ENCODE data around the gene CMSS1. TPM values are rescaled to one million over a fixed set of nuclear protein-coding genes. Genes with fewer than 3 reads are reported as not detected.

The CMSS1 gene
- total RNA-seq, 1 experiment from 2014 or later, result 64.1 TPM

- H4K20me1 ChIP-seq (ENCODE audit: insufficient read depth), result no peaks in the 10 kb centered on the region; the same call in 1 of the 2 replicates
- H3K4me3 ChIP-seq (replicated peaks in 1 of 2; ENCODE audit: low read depth in 1 of 2, low read length in 2 of 2), result no peak overlapping the region
- H3K9ac ChIP-seq (ENCODE audit: low read length), result no peak overlapping the region
- ChIA-PET POLR2A (no interaction called here), CTCF (interaction anchor here (1.2 kb wide), 1 partner anchor 182 kb away, joined by 3 read pairs; no protein-coding TSS in a partner anchor), RAD21 (ENCODE audit: low non-redundant PET in 1 of 2, low total read pairs in 2 of 2, uncharacterized antibody in 2 of 2, unreplicated experiment in 2 of 2) (no interaction called here)
- no peak for TF ChIP-seq SIN3A (IDR thresholded peaks at IDR 0.05; ENCODE audit: low read depth)
- no peak for TF ChIP-seq EGR1 (IDR thresholded peaks at IDR 0.05; ENCODE audit: low read depth)
- TF ChIP-seq ZNF274 (IDR thresholded peaks at IDR 0.05; ENCODE audit: low read depth, low read length), result no peak
- TF ChIP-seq EZH2phosphoT487 (IDR thresholded peaks at IDR 0.05; ENCODE audit: borderline replicate concordance), result no peak
- TF ChIP-seq SP1 (IDR thresholded peaks at IDR 0.05; ENCODE audit: low read depth), result no peak
- TF ChIP-seq ELF1 (IDR thresholded peaks at IDR 0.05; ENCODE audit: borderline replicate concordance, low read depth), result no peak
- TF ChIP-seq, protein P1, sequence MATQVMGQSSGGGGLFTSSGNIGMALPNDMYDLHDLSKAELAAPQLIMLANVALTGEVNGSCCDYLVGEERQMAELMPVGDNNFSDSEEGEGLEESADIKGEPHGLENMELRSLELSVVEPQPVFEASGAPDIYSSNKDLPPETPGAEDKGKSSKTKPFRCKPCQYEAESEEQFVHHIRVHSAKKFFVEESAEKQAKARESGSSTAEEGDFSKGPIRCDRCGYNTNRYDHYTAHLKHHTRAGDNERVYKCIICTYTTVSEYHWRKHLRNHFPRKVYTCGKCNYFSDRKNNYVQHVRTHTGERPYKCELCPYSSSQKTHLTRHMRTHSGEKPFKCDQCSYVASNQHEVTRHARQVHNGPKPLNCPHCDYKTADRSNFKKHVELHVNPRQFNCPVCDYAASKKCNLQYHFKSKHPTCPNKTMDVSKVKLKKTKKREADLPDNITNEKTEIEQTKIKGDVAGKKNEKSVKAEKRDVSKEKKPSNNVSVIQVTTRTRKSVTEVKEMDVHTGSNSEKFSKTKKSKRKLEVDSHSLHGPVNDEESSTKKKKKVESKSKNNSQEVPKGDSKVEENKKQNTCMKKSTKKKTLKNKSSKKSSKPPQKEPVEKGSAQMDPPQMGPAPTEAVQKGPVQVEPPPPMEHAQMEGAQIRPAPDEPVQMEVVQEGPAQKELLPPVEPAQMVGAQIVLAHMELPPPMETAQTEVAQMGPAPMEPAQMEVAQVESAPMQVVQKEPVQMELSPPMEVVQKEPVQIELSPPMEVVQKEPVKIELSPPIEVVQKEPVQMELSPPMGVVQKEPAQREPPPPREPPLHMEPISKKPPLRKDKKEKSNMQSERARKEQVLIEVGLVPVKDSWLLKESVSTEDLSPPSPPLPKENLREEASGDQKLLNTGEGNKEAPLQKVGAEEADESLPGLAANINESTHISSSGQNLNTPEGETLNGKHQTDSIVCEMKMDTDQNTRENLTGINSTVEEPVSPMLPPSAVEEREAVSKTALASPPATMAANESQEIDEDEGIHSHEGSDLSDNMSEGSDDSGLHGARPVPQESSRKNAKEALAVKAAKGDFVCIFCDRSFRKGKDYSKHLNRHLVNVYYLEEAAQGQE (IDR thresholded peaks at IDR 0.05; ENCODE audit: low read depth), result no peak
- no peak for TF ChIP-seq POLR2A (IDR thresholded peaks at IDR 0.05; ENCODE audit: borderline replicate concordance, extremely low read depth, insufficient read depth, insufficient read length)
- no peak for TF ChIP-seq JUND (IDR thresholded peaks at IDR 0.05)
- TF ChIP-seq MAX (IDR thresholded peaks at IDR 0.05), result no peak
- no peak for TF ChIP-seq ZFX (IDR thresholded peaks at IDR 0.05)
- TF ChIP-seq CTCF (IDR thresholded peaks at IDR 0.05 in 2 of 3, conservative IDR thresholded peaks at IDR 0.05 in 1 of 3; ENCODE audit: borderline replicate concordance in 1 of 3, insufficient read depth in 1 of 3, low read depth in 2 of 3, low read length in 2 of 3), result no peak
- TF ChIP-seq RAD21 (IDR thresholded peaks at IDR 0.05; ENCODE audit: low read depth), result no peak
- TF ChIP-seq YY1 (IDR thresholded peaks at IDR 0.05; ENCODE audit: extremely low read depth, insufficient replicate concordance, low read depth, low read length), result no peak
- no peak for TF ChIP-seq CEBPB (IDR thresholded peaks at IDR 0.05; ENCODE audit: low read depth)
- TF ChIP-seq POLR2AphosphoS5 (IDR thresholded peaks at IDR 0.05; ENCODE audit: low read depth, low read length), result no peak
- no peak for TF ChIP-seq TCF7L2 (IDR thresholded peaks at IDR 0.05; ENCODE audit: borderline replicate concordance, extremely low read depth, insufficient read depth, insufficient read length)
- TF ChIP-seq ATF3 (IDR thresholded peaks at IDR 0.05), result no peak
- no peaks in the 10 kb centered on the region for H3K79me2 ChIP-seq (ENCODE audit: insufficient read depth, low read length)
- H2AFZ ChIP-seq (ENCODE audit: low read depth, low read length, poor library complexity, severe bottlenecking), result no peak overlapping the region
- no peaks in the 10 kb centered on the region for H3K36me3 ChIP-seq (ENCODE audit: control insufficient read depth in 1 of 2, insufficient read depth in 2 of 2, low read length in 2 of 2)
- no peak overlapping the region for H3K4me2 ChIP-seq (ENCODE audit: low read length)
- no peak overlapping the region for H3K27ac ChIP-seq (ENCODE audit: low read depth, low read length)
- ATAC-seq (no peak), DNase-seq (ENCODE audit: low read depth, low spot score) (no peak)
- BruUV-seq (replicated peaks), result no TSS peak
- H3K9me3 ChIP-seq (ENCODE audit: control insufficient read depth in 1 of 2, insufficient read depth in 1 of 2, low read depth in 1 of 2, low read length in 2 of 2), result no peaks in the 10 kb centered on the region
- H3K27me3 ChIP-seq (ENCODE audit: insufficient read depth, low read length), result no peaks in the 10 kb centered on the region
- intact Hi-C loops (cut with micrococcal nuclease), result no loop called here
- peaks cover 0 to 3% of the 10 kb centered on the region in 2 experiments; a peak in 1 of 4 replicates for H3K4me1 ChIP-seq (ENCODE audit: control insufficient read depth in 1 of 2, insufficient read depth in 2 of 2, low read length in 2 of 2)
- no peaks in the 10 kb centered on the region for H3K9me2 ChIP-seq (ENCODE audit: insufficient read depth)
These were observed 254.8 kb downstream of the CMSS1 start for GRCh38 chr3:100072326-100073048.
